Mononuclear cell (primary cell): Measurements from ENCODE around the gene ZDHHC19. TPM values are rescaled to one million over a fixed set of nuclear protein-coding genes. Genes with fewer than 3 reads are reported as not detected.
"Not testable (repeated sequence)": the region's sequence is repeated elsewhere in the genome, so short reads cannot be mapped to it uniquely, and the experiment has no call there.

Source experiments
- H3K27me3 ChIP-seq: 2 replicates; pipeline ENCODE4 v1.6.0; 2011; ENCODE audit warnings: low read length, control low read depth; ENCODE audit not compliant: insufficient read depth
- H3K4me1 ChIP-seq: 2 replicates; pipeline ENCODE4 v1.5.1; 2011; ENCODE audit warnings: mild to moderate bottlenecking, low read length, control low read depth; ENCODE audit not compliant: insufficient read depth
- H3K4me3 ChIP-seq: 2 replicates; pipeline ENCODE4 v1.5.1; 2011; ENCODE audit warnings: mild to moderate bottlenecking, low read length, moderate library complexity
- H3K9me3 ChIP-seq: 2 replicates; pipeline ENCODE4 v1.5.1; 2011; ENCODE audit warnings: low read depth, mild to moderate bottlenecking, control low read depth, low read length
- total RNA-seq: library from RNA; depleted of rRNA; stranded (reverse); fragments of >200 nt; gene quantifications from one replicate; pipeline ENCODE4 v1.2.3, GENCODE V29; 2012

Gene ZDHHC19
- total RNA-seq, result not detected

- H3K4me3 ChIP-seq, result no peak within 1 kb of the TSS
- peaks cover 8% of the 10 kb centered on the region for H3K4me1 ChIP-seq
- no peaks in the 10 kb centered on the region for H3K9me3 ChIP-seq
- no peaks in the 10 kb centered on the region for H3K27me3 ChIP-seq
Observed at GRCh38 chr3:196210673-196211556, at the start of gene ZDHHC19. ZDHHC19 (minus strand) TSS chr3:196211400; CDS start chr3:196211315, 85 bp downstream.

- Histone ChIP-seq H3K4me1 (no peaks in the 10 kb centered on the region), H3K9me3 (no peaks in the 10 kb centered on the region), H3K4me3 (no peak overlapping the region), H3K27me3 (no peaks in the 10 kb centered on the region)
Observed at GRCh38 chr3:196260784-196261183, 49.6 kb upstream of the ZDHHC19 start.

GRCh38 chr3:196255776-196256175, 44.6 kb upstream of the ZDHHC19 start:
- H3K4me1 ChIP-seq, result no peaks in the 10 kb centered on the region
- H3K4me3 ChIP-seq, result no peak overlapping the region
- no peaks in the 10 kb centered on the region for H3K27me3 ChIP-seq
- no peaks in the 10 kb centered on the region for H3K9me3 ChIP-seq

GRCh38 chr3:196254376-196255283, 43.4 kb upstream of the ZDHHC19 start:
- Histone ChIP-seq H3K9me3 (no peaks in the 10 kb centered on the region), H3K4me1 (no peaks in the 10 kb centered on the region), H3K4me3 (no peak overlapping the region), H3K27me3 (no peaks in the 10 kb centered on the region)

- Histone ChIP-seq H3K4me1 (peaks cover 7% of the 10 kb centered on the region), H3K27me3 (no peaks in the 10 kb centered on the region), H3K4me3 (no peak overlapping the region), H3K9me3 (no peaks in the 10 kb centered on the region)
Observed at GRCh38 chr3:196251918-196252317, 40.7 kb upstream of the ZDHHC19 start.

GRCh38 chr3:196246612-196247308, 35.6 kb upstream of the ZDHHC19 start:
- H3K27me3 ChIP-seq, result no peaks in the 10 kb centered on the region

GRCh38 chr3:196244166-196244565, 33.0 kb upstream of the ZDHHC19 start:
- H3K4me1 ChIP-seq, H3K4me3 ChIP-seq, H3K27me3 ChIP-seq, H3K9me3 ChIP-seq: not testable (repeated sequence)

More at GRCh38 chr3:196246612-196247308, 35.6 kb upstream of the ZDHHC19 start:
- no peak overlapping the region for H3K4me3 ChIP-seq
- peaks cover 7% of the 10 kb centered on the region for H3K4me1 ChIP-seq
- H3K9me3 ChIP-seq, result no peaks in the 10 kb centered on the region

GRCh38 chr3:196241704-196242103, 30.5 kb upstream of the ZDHHC19 start:
- H3K9me3 ChIP-seq, result no peaks in the 10 kb centered on the region

GRCh38 chr3:196240424-196240823, 29.2 kb upstream of the ZDHHC19 start:
- no peaks in the 10 kb centered on the region for H3K9me3 ChIP-seq
- no peak overlapping the region for H3K4me3 ChIP-seq
- H3K4me1 ChIP-seq, result no peaks in the 10 kb centered on the region
- no peaks in the 10 kb centered on the region for H3K27me3 ChIP-seq

More at GRCh38 chr3:196241704-196242103, 30.5 kb upstream of the ZDHHC19 start:
- H3K4me1 ChIP-seq, result no peaks in the 10 kb centered on the region
- H3K4me3 ChIP-seq, result no peak overlapping the region
- no peaks in the 10 kb centered on the region for H3K27me3 ChIP-seq

GRCh38 chr3:196238612-196239560, 27.7 kb upstream of the ZDHHC19 start:
- H3K9me3 ChIP-seq, result no peaks in the 10 kb centered on the region
- H3K4me1 ChIP-seq, result no peaks in the 10 kb centered on the region
- H3K27me3 ChIP-seq, result no peaks in the 10 kb centered on the region
- no peak overlapping the region for H3K4me3 ChIP-seq

- H3K27me3 ChIP-seq, result no peaks in the 10 kb centered on the region
- H3K4me1 ChIP-seq, result peaks cover 7% of the 10 kb centered on the region
- no peak overlapping the region for H3K4me3 ChIP-seq
- no peaks in the 10 kb centered on the region for H3K9me3 ChIP-seq
Observed at GRCh38 chr3:196237203-196237602, 26.0 kb upstream of the ZDHHC19 start.

- no peaks in the 10 kb centered on the region for H3K9me3 ChIP-seq
- no peak overlapping the region for H3K4me3 ChIP-seq
- H3K27me3 ChIP-seq, result no peaks in the 10 kb centered on the region
- peaks cover 7% of the 10 kb centered on the region for H3K4me1 ChIP-seq
Observed at GRCh38 chr3:196236223-196236622, 25.0 kb upstream of the ZDHHC19 start.

GRCh38 chr3:196235452-196236122, 24.4 kb upstream of the ZDHHC19 start:
- H3K4me1 ChIP-seq, result peaks cover 7% of the 10 kb centered on the region
- no peaks in the 10 kb centered on the region for H3K27me3 ChIP-seq
- no peak overlapping the region for H3K4me3 ChIP-seq
- no peaks in the 10 kb centered on the region for H3K9me3 ChIP-seq
